DMS153 treated with DMSO at 0.1 percent for 48 hours (cell line): ENCODE results near the gene LRRC2.
"Not testable (repeated sequence)": the region's sequence is repeated elsewhere in the genome, so short reads cannot be mapped to it uniquely, and the experiment has no call there.

Source experiments
- DNase-seq: peaks from one replicate; lab custom pipeline; 2025; ENCODE audit not compliant: unreplicated experiment; lab: John Stamatoyannopoulos, UW

LRRC2 gene

DNA sequence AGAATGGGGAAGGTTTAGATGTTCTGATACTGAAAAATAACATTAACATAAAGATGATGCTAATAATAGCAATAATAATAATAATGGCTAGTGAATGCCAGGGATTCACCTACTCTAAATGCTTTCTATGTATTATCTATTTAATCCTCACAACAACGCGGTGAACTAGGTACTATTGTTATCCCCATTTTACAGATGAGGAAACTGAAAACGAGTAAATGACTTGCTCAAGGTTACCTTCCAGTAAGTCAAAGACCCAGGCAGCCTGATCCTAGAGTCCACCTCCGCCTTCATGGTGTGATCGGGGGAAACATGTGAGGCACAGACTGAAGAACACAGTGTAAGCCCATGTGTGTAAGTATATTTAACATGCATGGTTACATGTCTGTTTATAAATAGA, 30.4 kb downstream of the LRRC2 start:
- no peak for DNase-seq

DNA sequence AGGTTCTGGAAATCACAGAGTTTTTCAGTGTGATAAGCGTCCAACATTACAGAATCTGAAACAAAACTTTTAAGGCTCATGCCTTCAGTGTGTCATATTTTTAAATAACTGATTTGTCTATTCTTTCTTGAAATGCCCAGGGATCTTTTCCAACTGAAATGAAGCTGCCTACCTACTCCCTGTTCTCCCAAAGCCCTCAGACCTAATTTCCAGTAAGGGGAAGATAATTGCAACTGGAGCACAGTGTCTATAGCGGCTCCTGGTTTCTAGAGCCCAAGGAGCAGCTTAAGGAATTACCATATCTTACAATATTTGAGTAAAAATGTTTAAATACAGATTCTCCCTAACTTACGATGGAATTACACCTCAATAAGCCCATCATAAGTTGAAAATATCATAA, 33.0 kb downstream of the LRRC2 start:
- no peak for DNase-seq

DNA sequence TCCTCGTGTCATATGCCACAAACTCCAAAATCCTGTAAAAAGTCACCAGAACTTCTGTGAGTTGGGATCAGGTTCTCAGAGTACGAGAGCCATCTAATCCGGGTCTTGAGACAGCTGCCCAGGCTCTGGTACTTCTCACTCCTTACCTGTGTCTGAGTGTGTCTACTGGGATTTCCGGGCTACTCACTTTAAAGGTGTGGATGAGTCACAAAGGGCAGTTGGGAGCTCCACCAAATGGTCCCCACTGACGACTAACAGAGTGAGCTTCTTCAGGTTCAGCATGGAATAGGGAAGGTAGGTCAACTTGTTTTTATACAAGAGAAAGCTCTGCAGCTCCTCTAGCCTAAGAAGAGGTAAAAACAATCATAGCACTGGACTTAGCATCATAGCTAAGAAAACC, 38.9 kb downstream of the LRRC2 start:
- no peak for DNase-seq

DNA sequence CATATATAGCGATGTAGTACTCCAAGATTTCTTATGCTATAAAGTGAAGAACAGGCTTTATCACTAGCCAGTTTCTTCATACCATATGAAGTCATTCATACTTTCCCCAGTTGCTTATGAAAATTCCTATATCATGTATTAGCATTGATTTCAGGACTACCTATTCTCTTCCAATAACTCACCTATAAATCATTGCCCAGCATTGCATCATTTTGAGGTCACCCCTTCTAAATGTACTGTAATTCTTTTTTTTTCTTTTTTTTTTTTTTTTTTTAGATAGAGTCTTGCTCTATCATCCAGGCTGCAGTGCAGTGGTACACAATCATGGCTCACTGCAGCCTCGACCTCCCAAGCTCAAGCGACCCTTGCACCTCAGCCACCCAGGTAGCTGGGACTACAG, 41.3 kb downstream of the LRRC2 start:
- no peak for DNase-seq

DNA sequence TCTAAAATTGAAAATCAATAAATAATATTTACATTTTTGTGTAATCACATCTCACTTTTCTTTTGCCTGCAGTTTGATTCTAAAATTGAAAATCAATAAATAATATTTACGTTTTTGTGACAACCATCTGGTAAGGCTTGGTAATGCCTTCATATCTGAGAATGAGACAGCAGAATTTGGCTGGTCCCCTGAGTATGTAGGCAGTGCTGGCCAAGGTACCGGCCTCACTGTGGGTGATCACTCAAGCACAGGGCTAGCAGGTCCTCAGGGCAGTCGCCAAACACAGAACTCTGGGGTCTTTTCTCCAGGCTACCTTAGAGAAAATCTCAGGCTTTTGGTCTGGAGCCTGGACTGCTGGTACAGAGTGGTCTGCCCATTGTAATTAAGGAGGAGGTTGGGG, 42.1 kb downstream of the LRRC2 start:
- no peak for DNase-seq

DNA sequence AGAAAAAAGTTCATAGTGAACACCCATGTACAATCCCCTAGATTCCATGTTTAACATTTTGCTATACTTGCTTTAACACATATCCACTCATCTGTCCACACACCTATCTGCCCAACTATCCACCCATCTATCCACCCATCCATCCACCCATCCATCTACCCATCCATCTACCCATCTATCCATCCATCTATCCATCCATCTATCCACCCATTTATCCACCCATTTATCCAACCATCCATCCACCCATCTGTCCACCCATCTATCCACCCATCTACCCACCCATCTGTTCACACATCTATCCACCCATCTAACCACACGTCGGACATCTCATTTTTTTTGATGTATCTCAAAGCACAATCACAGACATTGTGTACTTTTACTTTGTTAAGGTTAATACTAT, 42.5 kb downstream of the LRRC2 start:
- DNase-seq = no peak

DNA sequence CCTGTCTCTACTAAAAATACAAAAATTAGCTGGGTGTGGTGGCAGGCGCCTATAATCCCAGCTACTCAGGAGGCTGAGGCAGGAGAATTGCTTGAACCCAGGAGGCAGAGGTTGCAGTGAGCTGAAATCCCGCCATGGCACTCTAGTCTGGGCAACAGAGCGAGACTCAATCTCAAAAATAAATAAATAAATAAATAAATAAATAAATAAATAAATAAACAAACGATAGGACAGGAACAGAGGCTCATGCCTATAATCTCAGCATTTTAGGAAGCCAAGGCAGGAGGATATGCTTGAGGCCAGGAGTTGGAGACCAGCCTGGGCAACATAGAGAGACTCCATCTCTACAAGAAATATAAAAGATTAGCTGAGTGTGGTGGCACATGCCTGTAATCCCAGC, 43.9 kb downstream of the LRRC2 start:
- DNase-seq = not testable (repeated sequence)

DNA sequence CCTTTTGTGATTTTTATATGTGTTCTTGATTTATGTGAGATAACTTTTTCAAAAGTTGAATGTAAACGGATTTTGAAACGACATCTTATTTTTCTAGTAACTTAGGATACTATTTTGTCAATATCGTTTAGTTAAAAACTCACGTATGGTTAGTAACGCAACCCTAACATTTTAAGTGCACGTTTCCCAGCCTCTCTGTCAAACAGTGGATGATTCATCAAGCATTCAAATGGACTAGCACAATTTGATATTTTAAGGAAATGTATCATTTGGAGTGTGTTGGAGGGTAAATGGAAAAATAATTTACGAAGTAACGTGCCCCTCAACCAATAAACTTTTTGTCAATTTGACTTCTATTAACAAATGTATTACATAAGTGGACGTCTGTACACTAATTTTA, 45.0 kb downstream of the LRRC2 start:
- no peak for DNase-seq

DNA sequence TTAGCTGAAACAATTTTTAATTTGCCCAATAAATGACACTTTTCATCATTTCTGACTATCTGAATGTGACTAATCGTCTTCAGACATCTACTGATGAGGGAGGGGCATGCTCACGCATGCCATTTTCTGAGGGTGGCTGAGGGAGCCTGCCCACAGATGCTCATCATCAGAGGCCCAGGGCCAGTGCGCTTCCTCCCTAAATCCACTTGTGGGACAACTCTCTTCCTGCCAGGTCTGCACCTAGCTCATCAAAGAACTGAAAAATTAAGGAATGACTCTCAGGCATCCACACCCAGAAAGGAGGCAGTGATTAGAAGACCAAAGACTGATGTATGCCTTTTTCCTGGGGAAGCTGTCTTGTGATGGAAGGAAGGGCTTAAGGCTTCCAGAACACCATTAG, 45.6 kb downstream of the LRRC2 start:
- no peak for DNase-seq

DNA sequence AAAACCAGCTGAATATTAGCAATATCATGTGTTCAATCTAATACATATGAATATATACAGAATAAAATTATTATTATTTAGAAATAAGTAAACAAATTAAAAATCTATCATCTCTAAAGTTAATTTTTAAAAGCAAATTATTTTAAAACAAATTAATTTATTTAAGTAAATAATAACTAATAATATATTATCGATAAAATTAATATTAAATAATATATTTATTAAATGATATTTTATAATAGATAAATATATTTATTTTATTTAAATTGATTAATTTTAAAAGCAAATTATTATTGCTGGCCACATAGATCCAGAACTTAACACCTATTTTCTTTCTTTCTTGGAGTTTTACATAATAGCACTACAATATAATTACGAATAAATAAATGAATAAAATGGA, 46.1 kb downstream of the LRRC2 start:
- DNase-seq = no peak

DNA sequence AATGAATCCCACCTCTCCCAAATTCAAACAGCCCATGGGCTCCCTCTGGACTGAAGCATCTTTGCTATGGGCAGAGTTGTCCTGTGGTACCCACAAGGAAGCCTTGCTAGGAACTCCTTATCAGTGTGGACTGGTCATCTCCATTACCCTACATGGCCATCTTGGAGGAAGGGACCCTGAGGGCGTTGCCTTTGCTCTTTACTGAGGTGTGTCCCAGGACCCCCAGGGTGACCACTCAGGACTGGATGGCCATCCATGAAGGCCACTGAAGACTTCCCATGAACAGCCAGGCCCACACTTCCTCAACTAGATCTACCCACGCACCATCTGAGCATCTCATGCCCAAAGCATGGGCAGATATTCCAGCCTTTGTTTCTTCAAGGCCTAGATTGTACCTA, 48.3 kb downstream of the LRRC2 start:
- DNase-seq = no peak

DNA sequence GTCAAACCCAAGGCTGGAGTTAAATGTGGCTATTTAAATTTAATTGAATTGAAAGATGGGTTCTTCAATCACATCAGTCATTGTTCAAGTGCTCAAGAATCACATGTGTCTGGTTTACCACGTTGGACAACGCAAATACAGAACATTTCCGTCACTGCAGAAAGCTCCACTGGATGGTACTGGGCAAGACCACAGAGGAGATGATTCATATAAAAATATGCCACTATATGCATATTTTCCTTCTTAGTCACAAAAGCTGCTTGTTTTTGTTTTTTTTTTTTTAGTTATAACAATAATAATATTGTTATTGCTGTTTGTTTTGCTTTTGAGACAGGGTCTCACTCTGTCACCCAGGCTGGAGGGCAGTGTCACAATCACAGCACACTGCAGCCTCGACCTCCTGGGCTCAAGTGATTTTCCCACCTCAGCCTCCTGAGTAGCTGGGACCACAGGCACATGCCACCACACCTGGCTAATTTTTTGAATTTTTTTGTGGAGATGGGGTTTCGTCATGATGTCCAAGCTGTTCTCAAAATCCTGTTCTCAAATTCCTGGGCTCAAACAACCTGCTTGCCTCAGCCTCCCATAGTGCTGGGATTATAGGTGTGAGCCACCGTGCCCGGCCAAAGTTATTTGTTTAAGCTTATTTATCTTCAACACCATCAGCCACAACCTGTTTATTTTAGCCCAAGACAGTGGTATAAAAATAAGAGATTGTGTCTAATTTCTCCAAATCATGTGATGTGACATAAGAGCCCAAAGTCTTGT, 48.9 kb downstream of the LRRC2 start:
- DNase-seq = no peak

DNA sequence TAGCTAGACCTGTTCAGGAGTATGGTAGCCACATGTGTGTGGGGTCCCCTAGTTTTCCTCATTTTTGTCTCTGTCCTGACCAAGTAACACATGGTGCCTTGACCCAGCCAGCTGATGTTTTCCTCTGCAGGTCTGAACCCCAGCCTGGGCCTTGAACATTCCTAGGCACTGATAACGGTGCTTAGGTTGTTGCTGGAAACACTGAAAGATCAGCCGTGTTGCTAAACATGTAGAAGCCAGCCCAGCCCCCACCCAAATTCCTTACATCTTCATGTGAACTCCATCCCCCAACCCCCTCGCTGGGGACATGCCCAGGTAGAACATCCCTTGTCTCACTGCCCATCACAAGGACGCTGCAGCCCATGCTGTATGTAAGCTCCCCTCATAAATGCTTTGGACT, 49.6 kb downstream of the LRRC2 start:
- no peak for DNase-seq

DNA sequence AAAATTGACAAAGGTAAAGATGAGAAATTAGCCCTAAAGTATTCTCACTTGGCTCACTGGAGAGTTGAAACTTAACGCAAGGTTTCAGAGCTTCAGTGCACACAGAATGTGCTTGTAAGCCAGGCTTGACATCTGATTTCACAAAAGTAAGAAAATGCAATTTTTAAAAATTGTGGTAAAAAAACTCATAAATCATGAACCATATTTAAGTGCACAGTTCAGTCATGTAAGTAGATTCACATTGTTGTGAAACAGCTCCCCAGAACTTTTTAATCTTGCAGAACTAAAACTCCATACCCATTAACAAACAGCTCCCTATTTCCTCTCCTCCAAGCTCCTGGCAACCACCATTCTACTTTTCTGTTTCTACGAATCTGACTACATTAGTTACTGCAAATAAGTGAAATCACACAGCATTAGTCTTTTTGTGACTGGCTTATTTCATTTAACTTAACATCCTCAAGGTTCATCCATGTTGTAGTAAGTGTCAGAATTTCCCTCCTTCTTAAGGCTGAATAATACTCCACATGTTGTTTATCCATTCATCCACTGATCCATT, 53.8 kb downstream of the LRRC2 start:
- DNase-seq = no peak

DNA sequence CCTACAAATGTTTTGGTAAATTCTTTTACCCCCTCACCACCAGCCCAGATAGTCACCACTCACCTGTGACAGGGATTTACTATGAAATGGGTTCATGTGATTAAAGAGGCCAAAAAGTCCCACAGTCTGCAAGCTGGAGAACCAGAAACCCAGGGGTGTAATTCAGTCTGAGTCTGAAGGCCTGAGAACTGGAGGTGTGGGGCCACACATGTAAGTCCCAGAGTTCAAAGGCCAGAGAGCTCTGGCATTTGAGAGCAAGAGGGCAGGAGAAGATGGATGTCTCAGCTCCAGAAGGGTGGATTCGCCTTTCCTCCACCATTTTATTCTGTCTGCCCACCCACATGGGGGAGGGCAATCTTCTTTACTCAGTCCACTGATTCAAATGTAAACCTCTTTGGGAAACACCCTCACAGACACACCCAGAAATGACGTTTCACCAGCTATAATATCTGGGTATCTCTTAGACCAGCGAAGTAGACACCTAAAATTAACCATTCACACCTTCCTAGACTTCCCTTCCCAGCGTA, 56.4 kb downstream of the LRRC2 start:
- no peak for DNase-seq

DNA sequence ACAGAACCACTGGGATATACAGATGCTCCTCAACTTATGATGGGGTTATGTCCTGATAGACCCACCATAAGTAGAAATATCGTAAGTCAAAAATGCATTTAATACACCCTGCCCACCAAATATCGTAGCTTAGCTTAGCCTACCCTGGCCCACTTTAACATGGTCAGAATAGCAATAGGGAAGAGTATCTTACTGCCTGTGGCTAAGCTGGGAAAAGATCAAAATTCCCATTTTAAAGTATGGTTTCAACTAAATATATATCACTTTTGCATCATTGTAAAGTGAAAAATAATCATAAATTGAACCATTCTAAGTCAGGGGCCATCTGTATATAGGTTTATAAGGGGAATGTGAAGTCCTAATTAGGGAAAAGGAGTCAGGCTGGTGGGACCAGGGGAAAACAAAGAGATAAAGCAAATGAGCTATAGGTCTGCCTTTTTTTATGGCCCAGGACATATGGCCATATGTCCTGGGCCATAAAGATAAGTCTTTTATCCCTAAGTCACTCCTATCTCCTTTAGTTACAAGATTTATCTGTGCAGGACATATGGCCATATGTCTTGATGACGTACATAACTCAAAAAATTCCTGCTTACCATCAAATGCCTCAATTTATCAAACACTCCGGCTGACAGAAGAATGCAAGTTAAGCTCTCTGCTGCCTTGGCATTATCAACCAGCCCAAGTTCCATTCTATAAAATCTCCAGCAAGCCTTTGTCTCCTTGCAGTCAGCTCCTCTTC, 57.1 kb downstream of the LRRC2 start:
- no peak for DNase-seq

DNA sequence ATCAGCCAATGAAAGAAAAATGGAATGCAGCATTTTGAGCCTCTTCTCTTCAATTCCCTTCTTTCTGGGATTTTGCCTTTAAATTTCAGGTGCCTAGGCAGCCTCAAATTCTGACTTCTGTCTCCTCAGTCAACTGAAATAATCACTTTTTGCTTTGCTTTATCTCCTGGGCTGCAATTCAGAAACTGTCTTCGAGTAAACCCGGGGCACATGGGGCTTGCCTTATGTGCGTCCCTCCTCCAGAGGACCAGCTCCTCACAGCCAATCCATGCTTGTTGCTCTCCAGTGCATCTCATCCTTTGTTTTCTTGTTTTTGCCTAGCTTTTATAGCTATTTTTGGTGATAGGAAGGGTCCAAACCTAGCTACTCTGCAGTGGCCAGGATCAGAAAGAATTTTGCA, 59.6 kb downstream of the LRRC2 start:
- no peak for DNase-seq

DNA sequence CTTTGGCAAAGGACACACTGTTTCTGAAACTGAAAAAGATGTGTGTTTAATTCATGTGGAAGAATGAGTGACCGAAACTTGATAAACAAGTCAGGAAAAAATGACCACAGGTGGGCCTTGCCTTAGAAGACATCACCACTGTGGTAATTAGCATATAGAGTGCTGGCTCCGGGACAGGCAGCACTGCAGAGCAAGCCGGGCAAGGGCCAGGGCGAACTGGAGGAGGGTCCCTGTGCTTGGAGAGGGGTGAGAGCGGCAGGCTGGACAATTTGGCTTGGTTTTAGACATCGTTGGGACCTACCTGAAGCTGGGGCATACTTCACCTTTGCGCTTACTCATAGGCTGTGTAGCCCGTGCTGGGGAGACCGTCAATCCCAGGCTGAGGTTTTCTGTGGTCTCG, 60.1 kb downstream of the LRRC2 start:
- DNase-seq = no peak

DNA sequence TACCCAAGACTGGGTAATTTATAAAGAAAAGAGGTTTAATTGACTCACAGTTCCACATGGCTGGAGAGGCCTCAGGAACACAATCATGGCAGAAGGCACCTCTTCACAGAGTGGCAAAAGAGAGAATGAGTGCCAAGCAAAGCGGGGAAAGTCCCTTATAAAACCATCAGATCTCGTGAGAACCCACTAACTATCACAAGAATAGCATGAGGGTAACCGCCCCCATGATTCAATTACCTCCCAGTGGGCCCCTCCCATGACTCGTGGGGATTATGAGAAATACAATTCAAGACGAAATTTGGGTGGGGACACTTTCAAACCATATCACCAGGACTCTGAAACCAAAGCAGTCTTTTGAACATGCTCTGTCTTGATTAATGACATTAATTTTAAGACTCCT, 61.3 kb downstream of the LRRC2 start:
- DNase-seq = no peak

DNA sequence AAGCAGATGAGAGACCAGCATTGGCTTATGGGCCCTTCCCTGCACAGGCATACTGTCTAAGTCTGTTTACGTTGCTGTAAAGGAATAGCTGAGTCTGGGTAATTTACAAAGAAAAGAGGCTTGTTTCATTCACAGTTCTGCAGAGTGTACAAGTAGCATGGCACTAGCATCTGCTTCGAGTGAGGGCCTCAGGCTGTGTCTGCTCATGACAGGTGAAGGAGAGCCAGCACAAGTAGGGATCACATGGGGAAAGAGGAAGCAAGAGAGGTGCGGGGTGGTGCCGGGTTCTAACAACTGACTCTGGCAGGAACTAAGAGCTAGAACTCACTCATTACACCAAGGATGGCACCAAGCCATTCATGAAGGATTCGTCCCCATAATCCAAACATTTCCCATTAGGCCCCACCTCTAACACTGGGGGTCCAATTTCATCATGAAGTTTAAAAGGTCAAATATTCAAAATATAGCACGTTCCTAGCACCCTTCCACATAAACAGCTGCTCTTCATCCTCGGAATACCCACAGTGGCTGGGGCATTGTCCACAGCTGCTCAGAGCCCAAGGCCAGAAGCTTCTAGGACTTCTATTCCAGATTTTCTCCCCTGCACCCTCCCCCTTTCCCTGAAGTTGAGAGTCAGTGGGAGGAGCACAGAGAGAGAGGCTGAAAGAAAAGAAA, 62.8 kb downstream of the LRRC2 start:
- no peak for DNase-seq

DNA sequence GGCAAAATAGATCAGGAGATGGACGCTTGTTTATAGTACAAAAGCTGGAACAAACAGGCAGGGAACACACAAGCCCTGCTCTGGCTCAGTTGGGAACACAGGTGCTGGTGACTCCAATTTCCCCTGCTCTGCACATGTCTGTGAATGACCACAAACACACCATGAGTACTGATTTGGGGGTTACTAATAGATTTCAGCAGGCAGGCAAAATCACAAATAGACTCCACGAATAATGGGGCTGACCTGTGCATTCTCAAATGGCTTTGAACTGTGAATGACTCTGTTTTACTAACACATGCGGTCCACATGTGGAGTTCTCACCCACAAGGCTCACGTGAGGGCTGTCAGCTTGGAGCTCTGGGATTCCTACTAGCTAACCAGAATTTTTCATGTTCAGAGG, 64.4 kb downstream of the LRRC2 start:
- no peak for DNase-seq
